GM12878 (cell line): Measurements from ENCODE around the gene FAM53B. TPM values are rescaled to one million over a fixed set of nuclear protein-coding genes. Genes with fewer than 3 reads are reported as not detected.

Source experiments
- ATAC-seq: fragments of 200-7000 bp; cut with Tn5 transposase; 3 replicates; pipeline ENCODE4 v1.9.1; 2020; ENCODE audit warnings: mild to moderate bottlenecking, moderate library complexity
- BruUV-seq: library from RNA; stranded (reverse); fragments of 400-500 nt; replicated peaks from 2 replicates; lab custom pipeline; 2021; lab: Mats Ljungman, UMichigan
- CTCF ChIA-PET: fragments of 300-600 bp; sonication (Branson Sonifier 250); formaldehyde crosslinking; extraction: SDS; loops from one replicate; lab custom pipeline; 2021; ENCODE audit warnings: inconsistent platforms; lab: Yijun Ruan, JAX
- POLR2A ChIA-PET: fragments of 350-600 bp; formaldehyde crosslinking; extraction: SDS; loops from one replicate; lab custom pipeline; 2021; ENCODE audit warnings: inconsistent platforms; lab: Charles Lee
- RAD21 ChIA-PET: fragments of 300-600 bp; sonication (Branson Sonifier 250); formaldehyde crosslinking; loops from one replicate; lab custom pipeline; 2023; ENCODE audit warnings: antibody characterized with exemption; ENCODE audit not compliant: unreplicated experiment; lab: Charles Lee
- SMC1A ChIA-PET: fragments of 300-600 bp; sonication (Branson Sonifier 250); formaldehyde crosslinking; loops from one replicate; lab custom pipeline; 2023; ENCODE audit not compliant: unreplicated experiment, uncharacterized antibody; lab: Charles Lee
- DNase-seq: peaks from one replicate; pipeline ENCODE4 v3.0.0-alpha.2; 2011; ENCODE audit warnings: low read depth, low spot score
- FAIRE-seq: peaks from 3 replicates; lab custom pipeline; 2011; peaks lifted over from hg19 to GRCh38; lab: Jason Lieb, UNC
- H2AFZ ChIP-seq: 2 replicates; pipeline ENCODE4 v1.6.0; 2011; ENCODE audit warnings: low read depth, low read length, control low read depth; ENCODE audit not compliant: control insufficient read depth
- H3K27ac ChIP-seq: 2 replicates; pipeline ENCODE4 v1.5.1; 2011; ENCODE audit warnings: control low read depth; ENCODE audit not compliant: control insufficient read depth, insufficient read depth
- H3K27me3 ChIP-seq, 2 experiments: replicated peaks in 1 of 2; 2 replicates each; pipeline versions ENCODE4 v1.6.0 to v1.6.1; 2011; ENCODE audit warnings: low read length in 1 of 2; ENCODE audit not compliant: control insufficient read depth in 2 of 2, insufficient read depth in 2 of 2
- H3K36me3 ChIP-seq, 2 experiments: 2 replicates each; pipeline ENCODE4 v1.5.1; 2011; ENCODE audit warnings: low read length in 1 of 2; ENCODE audit not compliant: control insufficient read depth in 2 of 2, insufficient read depth in 2 of 2
- H3K4me1 ChIP-seq: 2 replicates; pipeline ENCODE4 v1.6.1; 2011; ENCODE audit warnings: mild to moderate bottlenecking, low read length, moderate library complexity, mixed read lengths; ENCODE audit not compliant: control insufficient read depth, insufficient read depth
- H3K4me2 ChIP-seq: 2 replicates; pipeline ENCODE4 v1.6.0; 2011; ENCODE audit warnings: control low read depth; ENCODE audit not compliant: control insufficient read depth, insufficient read depth
- H3K4me3 ChIP-seq: fragments of 200-600 bp; sonication (generic); 2 replicates; pipeline ENCODE4 v1.5.1; 2016
- H3K79me2 ChIP-seq: 2 replicates; pipeline ENCODE4 v1.6.0; 2011; ENCODE audit warnings: low read length; ENCODE audit not compliant: control insufficient read depth, insufficient read depth
- H3K9ac ChIP-seq: 2 replicates; pipeline ENCODE4 v1.8.0; 2011; ENCODE audit warnings: low read length, control low read depth, mixed read lengths; ENCODE audit not compliant: control insufficient read depth, insufficient read depth
- H3K9me3 ChIP-seq: replicated peaks from 3 replicates; pipeline ENCODE4 v1.5.1; 2011; ENCODE audit warnings: mild to moderate bottlenecking, low read length; ENCODE audit not compliant: control insufficient read depth, insufficient read depth
- H4K20me1 ChIP-seq: 2 replicates; pipeline ENCODE4 v1.6.0; 2011; ENCODE audit not compliant: control insufficient read depth, insufficient read depth
- IRF4 ChIP-seq: IDR thresholded peaks from 2 replicates; pipeline ENCODE4 v1.6.1; 2011; ENCODE audit warnings: low read depth, low read length
- KLF5 ChIP-seq: fragments of 450-650 bp; IDR thresholded peaks from 2 replicates; pipeline ENCODE4 v1.6.1; 2014; ENCODE audit warnings: mild to moderate bottlenecking; ENCODE audit not compliant: partially characterized antibody
- NR2C1 ChIP-seq: fragments of 450-650 bp; IDR thresholded peaks from 2 replicates; pipeline ENCODE4 v1.6.1; 2017; ENCODE audit warnings: antibody characterized with exemption, mild to moderate bottlenecking, moderate library complexity
- PAX8 ChIP-seq: fragments of 450-650 bp; IDR thresholded peaks from 2 replicates; pipeline ENCODE4 v1.6.1; 2017; ENCODE audit warnings: mild to moderate bottlenecking, moderate library complexity
- PKNOX1 ChIP-seq: fragments of 450-650 bp; IDR thresholded peaks from 2 replicates; pipeline ENCODE4 v1.6.1; 2016; ENCODE audit warnings: mild to moderate bottlenecking
- POLR2AphosphoS2 ChIP-seq: IDR thresholded peaks from 2 replicates; pipeline ENCODE4 v1.6.1; 2011; ENCODE audit warnings: low read depth, mild to moderate bottlenecking, low read length, improper control_type of control experiment, moderate library complexity
- SIX5 ChIP-seq: IDR thresholded peaks from 2 replicates; pipeline ENCODE4 v1.6.1; 2011; ENCODE audit warnings: mild to moderate bottlenecking, low read depth, low read length, moderate library complexity; ENCODE audit not compliant: severe bottlenecking
- SREBF2 ChIP-seq: IDR thresholded peaks from 2 replicates; pipeline ENCODE4 v1.6.1; 2012; ENCODE audit warnings: mild to moderate bottlenecking, low read length
- USF2 ChIP-seq: IDR thresholded peaks from 2 replicates; pipeline ENCODE4 v1.6.1; 2011; ENCODE audit warnings: low read depth, low read length, improper control_type of control experiment, borderline replicate concordance
- ZNF217 ChIP-seq: fragments of 450-650 bp; IDR thresholded peaks from 2 replicates; pipeline ENCODE4 v1.6.1; 2017; ENCODE audit warnings: antibody characterized with exemption, mild to moderate bottlenecking
- ZSCAN29 ChIP-seq: fragments of 450-650 bp; IDR thresholded peaks from 2 replicates; pipeline ENCODE4 v1.6.1; 2017; ENCODE audit warnings: mild to moderate bottlenecking, moderate library complexity
- ZZZ3 ChIP-seq: IDR thresholded peaks from 2 replicates; pipeline ENCODE4 v1.6.1; 2011; ENCODE audit warnings: low read depth; ENCODE audit not compliant: control insufficient read depth, insufficient read length
- WGBS: methylation state at CpG from one replicate; pipeline ENCODE4 v1.1.6; 2016; ENCODE audit warnings: low lambda C conversion rate; ENCODE audit not compliant: insufficient replicate concordance, insufficient coverage; ENCODE audit errors: missing lambda C conversion rate; 5-methylcytosine and 5-hydroxymethylcytosine counted together
- in situ Hi-C: fragments of 300-500 bp; cut with MboI; formaldehyde crosslinking; loops from 9 replicates; pipeline ENCODE4 v1.14.3; 2018; ENCODE audit warnings: mixed read lengths
- intact Hi-C: fragments of 100-400 bp; cut with micrococcal nuclease; formaldehyde crosslinking; loops from one replicate; pipeline ENCODE4 v1.14.2; 2022; ENCODE audit not compliant: unreplicated experiment
- polyA plus RNA-seq, 11 experiments: library from polyadenylated mRNA; depleted of rRNA in 4 of 11; unstranded in 6 of 11; stranded (reverse) in 5 of 11; fragments of >200 nt; fragmentation: Nextera tagmentation in 4 of 11; fragmentation: Illumina TruSeq in 1 of 11; extraction: Ambion mirVana in 4 of 11; extraction: Trizol in 1 of 11; gene quantifications; 1 replicate in 1 of 11; 2 replicates in 10 of 11; pipeline versions ENCODE4 v1.2.1 to v1.2.3, GENCODE V29; 2011 to 2016; ENCODE audit warnings: inconsistent platforms in 2 of 11, missing spikeins in 2 of 11, low read depth in 1 of 11
- total RNA-seq, 4 experiments: library from RNA; depleted of rRNA in 3 of 4; stranded (reverse); fragments of >200 nt in 3 of 4; fragmentation: Illumina TruSeq in 1 of 4; extraction: Trizol in 1 of 4; gene quantifications; 2 replicates each; pipeline versions ENCODE4 v1.2.1 to v1.2.3, GENCODE V29; 2013 to 2021
- TF ChIP-seq, protein P1 (sequence below): IDR thresholded peaks from 2 replicates; pipeline ENCODE4 v1.6.1; 2012; ENCODE audit warnings: mild to moderate bottlenecking, low read depth, low read length

Gene FAM53B
- total and polyA plus RNA-seq, 10 of the 15 experiments (the other 5 are each of a cell fraction or from before 2014, with no cell fraction given), result 0.05 to 26.3 (median 8.1) TPM

DNA sequence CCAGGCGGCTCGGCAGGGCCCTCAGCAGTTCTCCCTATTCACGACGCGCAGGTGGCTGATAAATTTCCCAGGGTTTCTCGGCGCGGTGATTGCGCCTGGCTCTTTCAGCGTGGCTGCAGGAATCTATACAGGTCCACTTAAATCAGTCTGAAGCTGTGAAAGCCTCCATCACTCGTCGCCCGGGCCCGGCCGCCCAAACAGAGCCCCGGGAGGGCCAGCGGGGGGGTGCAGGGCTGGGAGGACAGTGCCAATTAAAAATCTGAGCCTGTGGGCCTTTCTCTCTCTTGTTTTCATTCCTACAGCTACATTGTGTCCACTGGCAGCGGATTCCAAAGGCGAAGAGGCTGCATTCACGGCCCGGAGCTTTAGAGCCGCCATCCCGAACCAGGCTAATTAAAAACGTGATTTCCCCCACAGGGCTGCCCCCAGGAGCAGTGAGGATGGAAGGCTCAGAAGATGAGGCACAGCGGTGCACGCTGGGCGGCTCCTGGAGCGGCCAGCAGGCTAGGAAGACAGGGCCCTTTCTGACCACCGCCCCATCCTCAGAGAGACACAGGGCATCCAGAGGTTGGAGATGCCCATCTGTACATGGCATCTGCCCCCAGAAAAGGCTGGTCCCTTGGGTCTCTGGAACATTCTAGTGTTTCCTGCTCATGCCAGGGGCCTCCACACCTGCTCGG, 100.7 kb downstream of the FAM53B start:
- WGBS, result 98% methylated on average over 30 of the region's 30 CpGs
- no peaks in the 10 kb centered on the region for H3K27me3 ChIP-seq
- DNase-seq (no peak), ATAC-seq (no peak), FAIRE-seq (no peak)
- peaks cover 0 to 4% of the 10 kb centered on the region in 2 experiments; a peak in 3 of 4 replicates for H3K36me3 ChIP-seq
- peaks cover 14% of the 10 kb centered on the region for H3K79me2 ChIP-seq
- TF ChIP-seq POLR2AphosphoS2, result no peak
- no peak for TF ChIP-seq PAX8
- no peak for TF ChIP-seq KLF5
- no peak for TF ChIP-seq SREBF2
- no peak for TF ChIP-seq ZSCAN29
- TF ChIP-seq ZNF217, result no peak
- TF ChIP-seq NR2C1, result no peak
- TF ChIP-seq USF2, result no peak
- TF ChIP-seq, protein P1, sequence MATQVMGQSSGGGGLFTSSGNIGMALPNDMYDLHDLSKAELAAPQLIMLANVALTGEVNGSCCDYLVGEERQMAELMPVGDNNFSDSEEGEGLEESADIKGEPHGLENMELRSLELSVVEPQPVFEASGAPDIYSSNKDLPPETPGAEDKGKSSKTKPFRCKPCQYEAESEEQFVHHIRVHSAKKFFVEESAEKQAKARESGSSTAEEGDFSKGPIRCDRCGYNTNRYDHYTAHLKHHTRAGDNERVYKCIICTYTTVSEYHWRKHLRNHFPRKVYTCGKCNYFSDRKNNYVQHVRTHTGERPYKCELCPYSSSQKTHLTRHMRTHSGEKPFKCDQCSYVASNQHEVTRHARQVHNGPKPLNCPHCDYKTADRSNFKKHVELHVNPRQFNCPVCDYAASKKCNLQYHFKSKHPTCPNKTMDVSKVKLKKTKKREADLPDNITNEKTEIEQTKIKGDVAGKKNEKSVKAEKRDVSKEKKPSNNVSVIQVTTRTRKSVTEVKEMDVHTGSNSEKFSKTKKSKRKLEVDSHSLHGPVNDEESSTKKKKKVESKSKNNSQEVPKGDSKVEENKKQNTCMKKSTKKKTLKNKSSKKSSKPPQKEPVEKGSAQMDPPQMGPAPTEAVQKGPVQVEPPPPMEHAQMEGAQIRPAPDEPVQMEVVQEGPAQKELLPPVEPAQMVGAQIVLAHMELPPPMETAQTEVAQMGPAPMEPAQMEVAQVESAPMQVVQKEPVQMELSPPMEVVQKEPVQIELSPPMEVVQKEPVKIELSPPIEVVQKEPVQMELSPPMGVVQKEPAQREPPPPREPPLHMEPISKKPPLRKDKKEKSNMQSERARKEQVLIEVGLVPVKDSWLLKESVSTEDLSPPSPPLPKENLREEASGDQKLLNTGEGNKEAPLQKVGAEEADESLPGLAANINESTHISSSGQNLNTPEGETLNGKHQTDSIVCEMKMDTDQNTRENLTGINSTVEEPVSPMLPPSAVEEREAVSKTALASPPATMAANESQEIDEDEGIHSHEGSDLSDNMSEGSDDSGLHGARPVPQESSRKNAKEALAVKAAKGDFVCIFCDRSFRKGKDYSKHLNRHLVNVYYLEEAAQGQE, result no peak
- no peak for TF ChIP-seq ZZZ3
- TF ChIP-seq IRF4, result no peak
- no peak for TF ChIP-seq SIX5
- TF ChIP-seq PKNOX1, result no peak
- no peak overlapping the region for H3K4me2 ChIP-seq
- POLR2A ChIA-PET, result interaction anchor here (0.6 to 0.7 kb wide), 3 partner anchors 53 to 694 kb away, joined by 3 to 10 read pairs (median 3); no protein-coding TSS in a partner anchor
- BruUV-seq, result no TSS peak
- SMC1A ChIA-PET, result interaction anchor here (1.0 to 8.4 kb wide), 9 partner anchors 9 to 98 kb away, joined by 3 to 81 read pairs (median 4); no protein-coding TSS in a partner anchor
- CTCF ChIA-PET, result interaction anchor here (1.0 to 4.4 kb wide), 5 partner anchors 44 to 109 kb away, joined by 3 to 30 read pairs (median 3); no protein-coding TSS in a partner anchor
- in situ Hi-C loops (no loop called here), intact Hi-C loops (loop anchor here (5.0 kb wide), 1 partner anchor 99 kb away; the partner anchor contains the start of gene FAM53B)
- RAD21 ChIA-PET, result interaction anchor here (1.0 to 2.7 kb wide), 5 partner anchors 23 to 108 kb away, joined by 3 to 14 read pairs (median 3); no protein-coding TSS in a partner anchor
- no peak overlapping the region for H3K4me3 ChIP-seq
- no peaks in the 10 kb centered on the region for H3K9me3 ChIP-seq
- no peak overlapping the region for H3K9ac ChIP-seq
- no peak overlapping the region for H2AFZ ChIP-seq
- H3K4me1 ChIP-seq, result peaks cover 35% of the 10 kb centered on the region
- H3K27ac ChIP-seq, result no peak overlapping the region
- H4K20me1 ChIP-seq, result no peaks in the 10 kb centered on the region
